HG02884 (cell line): ENCODE data around the gene DDB1.

Experiments used
- ATAC-seq: cut with Tn5 transposase; IDR thresholded peaks from one replicate; pipeline ENCODE4 v1.9.1; 2021; ENCODE audit warnings: mild to moderate bottlenecking, moderate library complexity; ENCODE audit not compliant: unreplicated experiment

DDB1 gene

DNA sequence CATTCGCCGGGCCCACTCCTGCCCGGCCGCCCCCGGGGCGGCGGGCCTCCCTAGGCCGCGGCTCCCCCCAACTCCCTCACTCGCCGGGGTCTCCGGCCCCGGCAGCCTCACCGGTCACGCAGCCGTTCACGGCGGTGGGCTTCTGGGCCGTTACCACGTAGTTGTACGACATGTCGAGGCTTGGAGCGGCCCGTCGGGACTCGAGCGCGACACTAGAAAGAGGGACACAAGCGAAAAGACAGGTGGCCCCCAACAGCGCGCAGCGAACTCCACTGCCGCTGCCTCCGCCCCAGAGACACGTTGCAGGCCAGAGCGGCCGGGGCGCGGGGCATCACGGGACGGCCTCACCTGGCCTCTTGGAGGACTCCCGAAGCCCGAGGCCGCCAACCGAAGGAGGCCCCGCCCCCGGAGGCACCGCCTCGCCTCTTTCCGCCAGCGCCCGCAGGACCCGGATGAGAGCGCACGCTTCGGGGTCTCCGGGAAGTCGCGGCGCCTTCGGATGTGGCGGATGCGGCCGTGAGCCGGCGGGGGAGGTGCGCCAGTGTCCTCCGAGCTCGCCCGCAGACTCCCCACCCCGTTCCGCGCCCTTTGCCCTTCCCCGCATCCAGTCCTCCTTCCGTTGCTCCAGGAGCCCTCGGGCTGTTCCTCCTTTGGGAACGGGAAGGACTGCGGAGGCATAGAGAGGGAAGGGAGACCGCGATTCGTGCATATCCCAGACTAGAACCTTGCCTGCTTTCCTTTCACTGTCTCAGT is at the start of gene DDB1, which contains the start of gene TKFC:
Gene DDB1, minus strand, starts transcription at position 309 of the 753 bp plus-strand sequence. Its CDS starts 137 bp downstream, at position 172.
Gene TKFC, plus strand, starts transcription at position 432 of the 753 bp plus-strand sequence. CDS start 1,501 bp downstream, outside the sequence.
- ATAC-seq = peak; percentile 89

DNA sequence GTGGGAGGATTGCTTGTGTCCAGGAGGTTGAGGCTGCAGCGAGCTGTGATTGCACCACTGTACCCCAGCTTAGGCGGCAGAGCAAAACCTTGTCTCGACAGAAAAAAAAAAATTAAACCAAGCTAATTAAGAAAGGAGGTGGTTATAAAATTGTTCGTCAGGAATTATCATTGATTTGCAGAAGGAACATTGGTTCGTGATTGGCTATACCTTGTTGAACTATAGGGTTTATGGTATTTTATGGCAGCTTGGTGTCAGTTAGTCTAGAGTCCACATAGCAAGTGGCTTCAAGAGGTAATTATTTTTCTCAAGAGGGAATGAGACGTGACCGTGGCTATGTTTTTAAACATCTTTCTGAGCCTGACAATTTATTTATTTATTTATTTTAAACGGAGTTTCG is 48.0 kb upstream of the DDB1 start:
- no peak for ATAC-seq

DNA sequence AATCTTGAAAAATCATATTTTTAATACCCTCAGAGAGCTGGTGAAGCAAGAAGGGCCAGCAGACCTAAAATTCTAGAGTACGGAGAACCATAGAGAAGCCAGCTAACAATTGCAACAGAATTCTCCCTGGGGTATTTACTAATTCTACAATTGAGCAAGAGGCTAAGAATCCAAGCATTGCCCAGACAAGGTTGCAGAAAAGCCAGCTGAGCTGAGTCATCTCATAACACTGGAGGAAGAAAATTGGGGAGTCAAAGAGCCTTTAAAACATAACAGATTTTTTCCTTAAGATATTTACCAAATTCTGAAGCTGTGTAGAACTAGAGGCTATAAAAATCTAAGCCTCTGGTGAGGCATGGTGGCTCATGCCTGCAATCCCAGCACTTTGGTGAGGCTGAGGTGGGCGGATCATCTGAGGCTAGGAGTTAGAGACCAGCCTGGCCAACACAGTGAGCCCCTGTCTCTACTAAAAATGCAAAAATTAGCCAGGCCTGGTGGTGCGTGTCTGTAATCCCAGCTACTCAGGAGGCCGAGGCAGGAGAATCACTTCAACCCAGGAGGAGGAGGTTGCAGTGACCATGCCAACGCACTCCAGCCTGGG is 45.9 kb upstream of the DDB1 start:
- no peak for ATAC-seq

DNA sequence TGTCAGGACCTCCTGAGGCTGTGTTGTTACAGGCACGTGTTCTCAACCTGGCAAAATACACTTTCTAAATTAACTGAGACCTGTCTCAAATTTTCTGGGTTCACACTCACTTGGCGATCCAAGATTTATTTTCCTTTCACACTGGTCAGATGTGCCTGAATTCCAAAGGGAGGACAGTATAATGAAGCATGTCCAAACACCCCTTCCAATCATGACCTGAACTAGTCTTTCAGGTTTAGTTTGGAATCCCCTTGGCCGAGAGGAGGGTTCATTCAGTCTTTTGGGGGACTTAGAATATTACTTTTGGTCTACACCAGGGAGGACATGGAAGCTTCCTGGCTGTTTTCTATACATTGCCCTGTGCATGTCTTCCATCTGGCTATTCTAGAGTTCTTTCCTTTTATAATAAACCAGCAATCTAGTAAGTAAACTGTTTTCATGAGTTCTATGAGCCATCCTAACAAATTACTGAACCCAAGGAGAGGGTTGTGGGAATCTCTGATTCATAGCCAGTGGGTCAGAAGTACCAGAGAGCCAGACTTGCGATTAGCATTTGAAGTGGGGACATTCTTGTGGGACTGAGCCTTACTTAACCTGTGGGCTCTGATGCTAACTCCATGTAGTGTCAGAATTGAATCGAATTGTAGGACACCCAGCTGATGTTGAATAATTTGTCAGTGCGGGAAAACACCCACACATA is 44.7 kb upstream of the DDB1 start:
- ATAC-seq = no peak

DNA sequence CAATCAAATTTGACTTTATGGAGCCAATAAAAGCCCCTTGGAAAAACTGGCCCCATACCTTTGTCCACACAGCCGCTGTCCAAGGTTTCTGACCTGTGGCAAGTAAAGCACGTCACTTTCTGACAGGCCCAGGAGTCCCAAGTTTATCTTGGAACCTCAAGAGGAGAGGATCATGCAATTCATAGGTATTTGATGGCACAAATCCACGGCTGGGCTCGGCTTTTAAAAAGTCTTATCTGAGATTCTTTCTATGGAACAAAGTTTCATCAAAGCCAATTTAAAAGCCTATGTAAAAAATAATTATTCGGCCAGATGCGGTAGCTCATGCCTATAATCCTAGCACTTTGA is 42.8 kb upstream of the DDB1 start:
- ATAC-seq = no peak

GRCh38 chr11:61372659-61373420 is 39.9 kb upstream of the DDB1 start:
- no peak for ATAC-seq

DNA sequence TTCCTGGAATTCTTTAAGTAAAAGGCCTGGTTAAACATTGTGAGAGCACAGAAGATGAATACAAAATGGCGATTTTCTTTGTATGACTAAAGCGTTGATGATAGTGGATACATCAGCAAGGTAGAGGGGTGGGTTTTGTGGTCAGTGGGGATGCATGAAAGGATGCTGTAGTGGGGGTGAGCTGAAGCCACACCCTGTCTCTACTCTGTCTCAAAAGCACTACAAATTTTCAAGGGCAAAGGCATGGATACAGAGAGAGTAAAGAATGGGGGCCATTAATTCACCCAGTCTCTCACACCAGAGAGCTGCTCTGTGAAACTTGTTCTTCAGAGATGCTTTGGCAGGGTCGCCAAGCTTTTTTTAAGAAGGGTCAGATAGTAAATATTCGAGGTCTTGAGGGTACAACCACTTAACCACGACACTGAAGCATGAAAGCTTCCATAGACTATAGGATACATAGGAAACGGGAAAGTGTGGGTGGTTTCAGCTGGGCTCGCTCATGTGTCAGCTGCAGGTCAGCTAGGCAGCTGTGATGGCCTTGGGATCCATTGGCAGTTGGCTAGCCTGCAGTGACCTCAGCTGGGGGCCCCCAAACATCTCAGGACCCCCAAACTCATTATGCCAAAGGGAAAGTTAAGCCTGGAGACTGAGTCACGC is 37.6 kb upstream of the DDB1 start:
- no peak for ATAC-seq

- no peak for ATAC-seq
Observed at GRCh38 chr11:61369372-61370348, 36.8 kb upstream of the DDB1 start.

DNA sequence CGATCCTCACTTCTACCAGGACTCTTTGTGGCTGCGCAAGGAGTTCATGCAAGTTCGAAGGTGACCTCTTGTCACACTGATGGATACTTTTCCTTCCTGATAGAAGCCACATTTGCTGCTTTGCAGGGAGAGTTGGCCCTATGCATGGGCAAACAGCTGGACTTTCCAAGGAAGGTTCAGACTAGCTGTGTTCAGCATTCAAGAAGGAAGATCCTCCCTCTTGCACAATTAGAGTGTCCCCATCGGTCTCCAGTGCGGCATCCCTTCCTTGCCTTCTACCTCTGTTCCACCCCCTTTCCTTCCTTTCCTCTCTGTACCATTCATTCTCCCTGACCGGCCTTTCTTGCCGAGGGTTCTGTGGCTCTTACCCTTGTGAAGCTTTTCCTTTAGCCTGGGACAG is 35.7 kb upstream of the DDB1 start:
- ATAC-seq = no peak

DNA sequence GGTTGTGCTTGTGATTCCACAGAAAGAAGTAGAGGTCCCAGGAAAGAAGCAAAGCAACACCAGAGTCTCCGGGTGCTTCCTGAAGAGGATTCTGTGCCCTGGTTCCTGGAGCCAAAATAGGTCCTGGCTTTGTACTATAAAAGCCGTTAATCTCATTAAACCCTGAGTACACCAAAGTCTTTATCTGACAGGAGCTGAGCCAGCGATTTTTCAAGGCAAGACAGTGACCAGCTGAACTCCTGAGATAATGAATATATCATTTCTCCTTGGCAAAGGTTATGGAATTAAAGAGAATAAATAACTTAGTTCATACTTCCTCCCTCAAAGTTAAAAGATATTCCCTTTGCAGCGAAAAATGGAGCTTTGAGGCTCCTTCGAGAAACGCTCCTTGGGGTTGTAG is 34.5 kb upstream of the DDB1 start:
- ATAC-seq = no peak

DNA sequence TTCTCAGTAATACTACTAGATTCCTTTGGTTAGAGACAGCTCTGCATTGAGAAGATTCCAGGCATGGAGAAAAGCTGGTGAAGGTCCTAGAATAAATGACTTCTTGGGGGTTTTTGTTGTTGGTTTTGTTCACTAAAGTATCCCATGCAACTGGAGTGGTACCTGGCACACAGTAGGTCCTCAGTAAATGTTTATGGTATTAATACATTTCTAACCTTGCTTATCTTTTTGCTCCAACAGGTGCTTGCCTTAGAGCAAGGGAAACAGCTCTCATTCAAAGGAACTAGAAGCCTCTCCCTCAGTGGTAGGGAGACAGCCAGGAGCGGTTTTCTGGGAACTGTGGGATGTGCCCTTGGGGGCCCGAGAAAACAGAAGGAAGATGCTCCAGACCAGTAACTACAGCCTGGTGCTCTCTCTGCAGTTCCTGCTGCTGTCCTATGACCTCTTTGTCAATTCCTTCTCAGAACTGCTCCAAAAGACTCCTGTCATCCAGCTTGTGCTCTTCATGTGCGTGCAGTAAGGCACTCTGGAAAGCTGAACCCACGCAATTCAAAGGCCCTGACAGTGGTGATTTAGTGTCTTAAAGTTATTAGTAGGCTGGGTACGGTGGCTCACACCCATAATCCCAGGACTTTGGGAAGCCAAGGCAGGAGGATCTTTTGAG is 31.2 kb upstream of the DDB1 start:
- no peak for ATAC-seq

GRCh38 chr11:61362542-61362875 is 29.6 kb upstream of the DDB1 start:
- ATAC-seq = no peak

- ATAC-seq = peak; percentile 74
Observed at GRCh38 chr11:61361741-61362541, 29.0 kb upstream of the DDB1 start, which contains the start of the genes CYB561A3 and TMEM138. TSS of gene CYB561A3 (minus strand) at chr11:61361882. CDS start at chr11:61356713, 5,169 bp downstream. TSS of gene TMEM138 (plus strand) at chr11:61362374. CDS start at chr11:61364391, 2,017 bp downstream.

GRCh38 chr11:61361237-61361740 is 28.4 kb upstream of the DDB1 start:
- ATAC-seq = no peak

DNA sequence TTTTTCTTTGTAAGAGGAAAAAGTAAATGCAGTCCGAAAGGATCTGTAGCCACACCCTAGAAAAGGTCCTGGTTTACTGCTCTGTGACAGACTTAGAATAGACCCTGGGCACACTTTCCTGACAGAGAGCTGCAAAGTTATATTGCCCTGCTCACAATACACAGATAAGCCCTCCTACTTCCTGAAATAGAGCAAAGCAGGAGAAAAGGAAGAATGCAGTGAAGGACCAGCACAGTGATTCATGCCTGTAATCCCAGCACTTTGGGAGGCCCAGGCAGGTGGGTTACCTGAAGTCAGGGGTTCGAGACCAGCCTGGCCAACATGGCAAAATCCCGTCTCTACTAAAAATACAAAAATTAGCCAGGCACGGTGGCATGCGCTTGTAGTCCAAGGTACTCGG is 26.6 kb upstream of the DDB1 start:
- ATAC-seq = no peak

- ATAC-seq = no peak
Observed at GRCh38 chr11:61358566-61358965, 25.7 kb upstream of the DDB1 start.

- ATAC-seq = no peak
Observed at GRCh38 chr11:61357894-61358239, 25.0 kb upstream of the DDB1 start.
